GM12878 (cell line): ENCODE measurements around the gene MRPS25. TPM values are rescaled to one million over a fixed set of nuclear protein-coding genes. Genes with fewer than 3 reads are reported as not detected.

Source experiments
- ATF7 ChIP-seq: fragments of 450-650 bp; IDR thresholded peaks from 2 replicates; pipeline ENCODE4 v1.6.1; 2016; ENCODE audit warnings: low read depth, mild to moderate bottlenecking
- CHD4 ChIP-seq: fragments of 200-600 bp; sonication (generic); IDR thresholded peaks from 2 replicates; pipeline ENCODE4 v1.6.1; 2016; ENCODE audit warnings: mild to moderate bottlenecking
- E4F1 ChIP-seq: fragments of 450-650 bp; IDR thresholded peaks from 2 replicates; pipeline ENCODE4 v1.6.1; 2018; ENCODE audit warnings: borderline replicate concordance, mild to moderate bottlenecking; ENCODE audit not compliant: partially characterized antibody
- EGR1 ChIP-seq, 2 experiments: IDR thresholded peaks; 1 replicate in 1 of 2; 2 replicates in 1 of 2; pipeline ENCODE4 v1.6.1; 2011 to 2012; ENCODE audit warnings: low read depth in 2 of 2, low read length in 2 of 2, borderline replicate concordance in 1 of 2, mild to moderate bottlenecking in 1 of 2, moderate library complexity in 1 of 2
- EZH2 ChIP-seq: IDR thresholded peaks from 2 replicates; pipeline ENCODE4 v1.6.1; 2012; ENCODE audit warnings: low read depth, mild to moderate bottlenecking, control low read depth, inconsistent platforms, low read length, borderline replicate concordance; ENCODE audit not compliant: control insufficient read depth
- GATAD2B ChIP-seq: fragments of 450-650 bp; conservative IDR thresholded peaks from 2 replicates; pipeline ENCODE4 v1.6.1; 2017; ENCODE audit warnings: low read depth, mild to moderate bottlenecking, moderate library complexity
- HCFC1 ChIP-seq: fragments of 150-350 bp; IDR thresholded peaks from 2 replicates; pipeline ENCODE4 v1.6.1; 2014; ENCODE audit warnings: low read length
- RFX5 ChIP-seq: IDR thresholded peaks from 2 replicates; pipeline ENCODE4 v1.6.1; 2011; ENCODE audit warnings: low read depth, low read length, improper control_type of control experiment
- SP1 ChIP-seq: IDR thresholded peaks from one replicate; pipeline ENCODE4 v1.6.1; 2011; ENCODE audit warnings: low read depth, low read length
- TCF7 ChIP-seq: IDR thresholded peaks from 2 replicates; pipeline ENCODE4 v1.6.1; 2014; ENCODE audit warnings: antibody characterized with exemption, borderline replicate concordance
- ZBTB11 ChIP-seq: fragments of 450-650 bp; formaldehyde crosslinking; IDR thresholded peaks from 2 replicates; pipeline ENCODE4 v1.5.0; 2022; ENCODE audit warnings: mild to moderate bottlenecking, missing genetic modification characterization
- polyA plus RNA-seq, 11 experiments: library from polyadenylated mRNA; depleted of rRNA in 4 of 11; unstranded in 6 of 11; stranded (reverse) in 5 of 11; fragments of >200 nt; fragmentation: Nextera tagmentation in 4 of 11; fragmentation: Illumina TruSeq in 1 of 11; extraction: Ambion mirVana in 4 of 11; extraction: Trizol in 1 of 11; gene quantifications; 1 replicate in 1 of 11; 2 replicates in 10 of 11; pipeline versions ENCODE4 v1.2.1 to v1.2.3, GENCODE V29; 2011 to 2016; ENCODE audit warnings: inconsistent platforms in 2 of 11, missing spikeins in 2 of 11, low read depth in 1 of 11
- total RNA-seq, 4 experiments: library from RNA; depleted of rRNA in 3 of 4; stranded (reverse); fragments of >200 nt in 3 of 4; fragmentation: Illumina TruSeq in 1 of 4; extraction: Trizol in 1 of 4; gene quantifications; 2 replicates each; pipeline versions ENCODE4 v1.2.1 to v1.2.3, GENCODE V29; 2013 to 2021
- TF ChIP-seq, protein P1 (sequence below): IDR thresholded peaks from 2 replicates; pipeline ENCODE4 v1.6.1; 2012; ENCODE audit warnings: mild to moderate bottlenecking, low read depth, low read length

Gene MRPS25
- total and polyA plus RNA-seq, 10 of the 15 experiments (the other 5 are each of a cell fraction or from before 2014, with no cell fraction given), result 17.0 to 114 (median 62.2) TPM

DNA sequence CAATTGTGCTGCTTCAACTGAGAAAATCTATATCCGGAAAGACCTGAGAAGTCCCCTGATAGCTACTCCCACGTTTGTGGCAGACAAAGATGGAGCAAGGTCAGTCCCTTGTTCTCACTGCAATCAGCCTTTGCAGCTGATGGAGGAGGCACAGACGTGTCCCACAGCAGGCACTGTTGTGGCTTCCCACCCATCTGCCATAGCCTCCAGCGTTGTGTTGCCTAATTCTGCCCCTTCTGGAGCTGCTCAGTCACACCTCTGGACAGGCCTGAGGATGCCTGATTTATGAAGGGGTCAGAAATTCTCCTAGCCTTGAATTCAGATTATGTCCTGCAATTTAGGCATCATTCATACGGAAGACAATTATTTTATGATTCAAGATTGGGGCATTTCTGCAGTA, 41.9 kb downstream of the MRPS25 start (continued):
- TF ChIP-seq, protein P1, sequence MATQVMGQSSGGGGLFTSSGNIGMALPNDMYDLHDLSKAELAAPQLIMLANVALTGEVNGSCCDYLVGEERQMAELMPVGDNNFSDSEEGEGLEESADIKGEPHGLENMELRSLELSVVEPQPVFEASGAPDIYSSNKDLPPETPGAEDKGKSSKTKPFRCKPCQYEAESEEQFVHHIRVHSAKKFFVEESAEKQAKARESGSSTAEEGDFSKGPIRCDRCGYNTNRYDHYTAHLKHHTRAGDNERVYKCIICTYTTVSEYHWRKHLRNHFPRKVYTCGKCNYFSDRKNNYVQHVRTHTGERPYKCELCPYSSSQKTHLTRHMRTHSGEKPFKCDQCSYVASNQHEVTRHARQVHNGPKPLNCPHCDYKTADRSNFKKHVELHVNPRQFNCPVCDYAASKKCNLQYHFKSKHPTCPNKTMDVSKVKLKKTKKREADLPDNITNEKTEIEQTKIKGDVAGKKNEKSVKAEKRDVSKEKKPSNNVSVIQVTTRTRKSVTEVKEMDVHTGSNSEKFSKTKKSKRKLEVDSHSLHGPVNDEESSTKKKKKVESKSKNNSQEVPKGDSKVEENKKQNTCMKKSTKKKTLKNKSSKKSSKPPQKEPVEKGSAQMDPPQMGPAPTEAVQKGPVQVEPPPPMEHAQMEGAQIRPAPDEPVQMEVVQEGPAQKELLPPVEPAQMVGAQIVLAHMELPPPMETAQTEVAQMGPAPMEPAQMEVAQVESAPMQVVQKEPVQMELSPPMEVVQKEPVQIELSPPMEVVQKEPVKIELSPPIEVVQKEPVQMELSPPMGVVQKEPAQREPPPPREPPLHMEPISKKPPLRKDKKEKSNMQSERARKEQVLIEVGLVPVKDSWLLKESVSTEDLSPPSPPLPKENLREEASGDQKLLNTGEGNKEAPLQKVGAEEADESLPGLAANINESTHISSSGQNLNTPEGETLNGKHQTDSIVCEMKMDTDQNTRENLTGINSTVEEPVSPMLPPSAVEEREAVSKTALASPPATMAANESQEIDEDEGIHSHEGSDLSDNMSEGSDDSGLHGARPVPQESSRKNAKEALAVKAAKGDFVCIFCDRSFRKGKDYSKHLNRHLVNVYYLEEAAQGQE, result no peak
- TF ChIP-seq GATAD2B, result no peak
- TF ChIP-seq CHD4, result no peak
- TF ChIP-seq RFX5, result no peak
- TF ChIP-seq ATF7, result no peak
- no peak for TF ChIP-seq ZBTB11 (CRISPR knock-in tag)
- TF ChIP-seq TCF7, result no peak
- TF ChIP-seq EGR1 (IDR thresholded peaks at IDR 0.05; ENCODE audit: borderline replicate concordance in 1 of 2, low read depth in 2 of 2, low read length in 2 of 2), result no peak
- no peak for TF ChIP-seq EZH2
- TF ChIP-seq HCFC1, result no peak
- TF ChIP-seq E4F1, result no peak
- TF ChIP-seq SP1, result no peak
